ENCODE data around the gene HCN2.

GRCh38 chr19:542173-542866 lies 47.4 kb upstream of the HCN2 start:
- TF ChIP-seq CTCF (IDR thresholded peaks at IDR 0.05), result no peak
- TF ChIP-seq POLR2A (IDR thresholded peaks at IDR 0.05), result no peak
